DMS114 treated with DMSO at 0.1 percent for 48 hours (cell line): ENCODE data around the gene IL37.
"Not testable (repeated sequence)": the region's sequence is repeated elsewhere in the genome, so short reads cannot be mapped to it uniquely, and the experiment has no call there.

ENCODE experiments used
- DNase-seq: peaks from one replicate; lab custom pipeline; 2025; ENCODE audit not compliant: unreplicated experiment; lab: John Stamatoyannopoulos, UW

Gene IL37

GRCh38 chr2:112887964-112888749, 22.8 kb upstream of the IL37 start:
- no peak for DNase-seq

GRCh38 chr2:112889976-112890375, 21.0 kb upstream of the IL37 start:
- no peak for DNase-seq

GRCh38 chr2:112891385-112891831, 19.6 kb upstream of the IL37 start:
- no peak for DNase-seq

GRCh38 chr2:112893752-112894151, 17.2 kb upstream of the IL37 start:
- DNase-seq = no peak

GRCh38 chr2:112896909-112897623, 13.9 kb upstream of the IL37 start:
- no peak for DNase-seq

GRCh38 chr2:112897624-112897978, 13.4 kb upstream of the IL37 start:
- DNase-seq = no peak

GRCh38 chr2:112901431-112902065, 9.4 kb upstream of the IL37 start:
- not testable (repeated sequence) for DNase-seq

GRCh38 chr2:112902816-112903215, 8.1 kb upstream of the IL37 start:
- no peak for DNase-seq

GRCh38 chr2:112904883-112905282, 6.1 kb upstream of the IL37 start:
- DNase-seq = no peak

GRCh38 chr2:112906276-112906675, 4.7 kb upstream of the IL37 start:
- no peak for DNase-seq

GRCh38 chr2:112907001-112907949, 3.7 kb upstream of the IL37 start:
- DNase-seq = no peak

- not testable (repeated sequence) for DNase-seq
Measured at GRCh38 chr2:112908559-112908958, 2.4 kb upstream of the IL37 start.

GRCh38 chr2:112910219-112910618, 746 bp upstream of the IL37 start:
- DNase-seq = no peak

GRCh38 chr2:112912403-112912802, 1.4 kb downstream of the IL37 start:
- no peak for DNase-seq

- DNase-seq = no peak
Measured at GRCh38 chr2:112915300-112916144, 4.6 kb downstream of the IL37 start.

- DNase-seq = no peak
Measured at GRCh38 chr2:112916145-112916571, 5.2 kb downstream of the IL37 start.

GRCh38 chr2:112916625-112917247, 5.8 kb downstream of the IL37 start:
- DNase-seq = no peak

GRCh38 chr2:112917856-112918255, 6.9 kb downstream of the IL37 start:
- DNase-seq = no peak

GRCh38 chr2:112918256-112918655, 7.3 kb downstream of the IL37 start:
- DNase-seq = no peak
